Activated naive CD8-positive, alpha-beta T cell treated with anti-CD3 and anti-CD28 coated beads, Interleukin-2, amount 50 U/mL, for 24 hours (primary cell): ENCODE data around the gene RYR1.
"Not testable (repeated sequence)": the region's sequence is repeated elsewhere in the genome, so short reads cannot be mapped to it uniquely, and the experiment has no call there.

Experiments used
- ATAC-seq: fragments of 150-1000 bp; cut with Tn5 transposase; one replicate; pipeline ENCODE4 v1.10.0; 2021
- DNase-seq: peaks from one replicate; pipeline ENCODE4 v3.0.0; 2021
- H3K27ac Mint-ChIP-seq: one replicate; pipeline ENCODE4 v1.8.0; 2021; ENCODE audit warnings: mild to moderate bottlenecking, mixed read lengths
- H3K27me3 Mint-ChIP-seq: one replicate; pipeline ENCODE4 v1.8.0; 2021; ENCODE audit warnings: mixed read lengths
- H3K36me3 Mint-ChIP-seq: one replicate; pipeline ENCODE4 v1.8.0; 2021; ENCODE audit warnings: low read depth, mixed read lengths
- H3K4me1 Mint-ChIP-seq: one replicate; pipeline ENCODE4 v1.8.0; 2021; ENCODE audit warnings: mixed read lengths
- H3K4me3 Mint-ChIP-seq: one replicate; pipeline ENCODE4 v1.8.0; 2021; ENCODE audit warnings: mild to moderate bottlenecking, moderate library complexity, mixed read lengths
- H3K9me3 Mint-ChIP-seq: one replicate; pipeline ENCODE4 v1.8.0; 2021; ENCODE audit warnings: mixed read lengths

The RYR1 gene

GRCh38 chr19:38495375-38495774, 61.9 kb downstream of the RYR1 start:
- not testable (repeated sequence) for DNase-seq, H3K36me3 Mint-ChIP-seq, H3K4me3 Mint-ChIP-seq, H3K4me1 Mint-ChIP-seq, ATAC-seq, H3K9me3 Mint-ChIP-seq, H3K27ac Mint-ChIP-seq
- peaks cover 15% of the 10 kb centered on the region for H3K27me3 Mint-ChIP-seq

DNA sequence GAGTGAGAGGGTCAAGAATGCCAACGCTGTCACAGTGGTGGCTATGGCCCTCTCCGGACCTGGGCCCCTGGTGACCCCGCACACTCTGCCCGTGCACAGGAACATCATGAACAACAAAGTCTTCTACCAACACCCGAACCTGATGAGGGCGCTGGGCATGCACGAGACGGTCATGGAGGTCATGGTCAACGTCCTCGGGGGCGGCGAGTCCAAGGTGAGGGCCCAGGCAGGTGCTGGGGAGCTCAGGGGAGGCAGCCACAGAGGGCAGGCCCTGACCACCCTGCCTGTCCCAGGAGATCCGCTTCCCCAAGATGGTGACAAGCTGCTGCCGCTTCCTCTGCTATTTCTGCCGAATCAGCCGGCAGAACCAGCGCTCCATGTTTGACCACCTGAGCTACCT, 62.6 kb downstream of the RYR1 start:
- no peak for DNase-seq
- Mint-ChIP-seq H3K9me3 (peaks cover under 1% of the 10 kb centered on the region), H3K4me3 (no peak overlapping the region), H3K27me3 (peaks cover 8% of the 10 kb centered on the region), H3K27ac (peak overlapping the region; percentile 31), H3K36me3 (no peaks in the 10 kb centered on the region), H3K4me1 (no peaks in the 10 kb centered on the region)
- no peak for ATAC-seq

DNA sequence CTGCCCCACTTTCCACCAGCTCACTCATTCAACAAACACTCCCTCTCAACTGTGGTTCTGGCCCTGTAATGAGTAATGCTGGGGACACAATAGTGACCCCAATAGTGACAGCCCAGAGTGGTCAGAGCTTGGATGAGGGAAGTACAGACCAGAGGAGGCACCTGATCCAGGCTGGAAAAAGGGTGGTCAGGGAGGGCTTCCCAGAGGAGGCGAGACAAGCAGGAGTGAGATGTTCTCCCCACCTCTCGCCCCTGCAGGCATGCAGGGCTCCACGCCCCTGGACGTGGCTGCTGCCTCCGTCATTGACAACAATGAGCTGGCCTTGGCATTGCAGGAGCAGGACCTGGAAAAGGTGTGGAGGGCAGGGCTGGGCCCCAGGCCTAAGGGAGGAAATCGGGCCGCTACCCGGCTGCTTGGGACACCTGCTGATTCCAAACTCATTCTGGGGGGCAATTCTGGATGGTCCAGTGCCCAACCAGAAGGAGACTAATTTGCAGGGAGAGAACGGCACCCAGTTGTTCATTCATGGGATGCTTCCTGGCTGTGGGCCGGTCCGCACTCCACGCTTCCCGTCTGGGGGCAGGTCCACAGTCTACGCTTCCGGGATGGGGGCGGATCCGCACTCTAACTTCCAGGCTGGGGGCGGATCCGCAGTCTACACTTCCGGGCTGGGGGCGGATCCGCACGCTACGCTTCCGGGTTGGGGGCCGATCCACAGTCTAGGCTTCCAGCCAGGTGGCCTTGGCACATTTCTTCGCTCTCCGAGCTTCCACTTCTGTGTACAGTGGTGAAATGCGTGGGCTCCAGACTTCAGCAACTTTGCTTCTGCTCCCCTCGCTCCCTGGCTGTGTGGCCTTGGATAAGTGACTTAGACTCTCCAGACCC, 63.4 kb downstream of the RYR1 start:
- ATAC-seq (no peak), DNase-seq (no peak)
- Mint-ChIP-seq H3K4me1 (no peaks in the 10 kb centered on the region), H3K4me3 (no peak overlapping the region), H3K9me3 (no peaks in the 10 kb centered on the region), H3K27ac (peak overlapping the region; percentile 31), H3K36me3 (no peaks in the 10 kb centered on the region), H3K27me3 (peaks cover 4% of the 10 kb centered on the region)

- Mint-ChIP-seq H3K36me3 (no peaks in the 10 kb centered on the region), H3K27ac (no peak overlapping the region), H3K9me3 (no peaks in the 10 kb centered on the region), H3K27me3 (no peaks in the 10 kb centered on the region), H3K4me1 (no peaks in the 10 kb centered on the region), H3K4me3 (no peak overlapping the region)
- DNase-seq = no peak
- no peak for ATAC-seq
Observed at GRCh38 chr19:38497907-38498306, 64.4 kb downstream of the RYR1 start.

DNA sequence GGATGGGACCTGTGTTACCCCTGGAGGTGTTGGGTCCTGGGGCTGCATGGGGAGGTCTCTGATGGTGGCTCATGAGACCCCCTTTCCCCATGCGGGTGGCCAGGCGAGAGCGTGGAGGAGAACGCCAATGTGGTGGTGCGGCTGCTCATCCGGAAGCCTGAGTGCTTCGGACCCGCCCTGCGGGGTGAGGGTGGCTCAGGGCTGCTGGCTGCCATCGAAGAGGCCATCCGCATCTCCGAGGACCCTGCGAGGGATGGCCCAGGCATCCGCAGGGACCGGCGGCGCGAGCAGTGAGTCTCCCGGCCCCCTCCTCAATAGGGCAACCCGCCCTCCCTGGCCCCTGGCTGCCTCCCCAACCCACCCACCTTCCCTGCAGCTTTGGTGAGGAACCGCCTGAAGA, 66.0 kb downstream of the RYR1 start:
- ATAC-seq (no peak), DNase-seq (no peak)
- Mint-ChIP-seq H3K27ac (no peak overlapping the region), H3K4me1 (no peaks in the 10 kb centered on the region), H3K36me3 (no peaks in the 10 kb centered on the region), H3K9me3 (no peaks in the 10 kb centered on the region), H3K27me3 (no peaks in the 10 kb centered on the region), H3K4me3 (no peak overlapping the region)

DNA sequence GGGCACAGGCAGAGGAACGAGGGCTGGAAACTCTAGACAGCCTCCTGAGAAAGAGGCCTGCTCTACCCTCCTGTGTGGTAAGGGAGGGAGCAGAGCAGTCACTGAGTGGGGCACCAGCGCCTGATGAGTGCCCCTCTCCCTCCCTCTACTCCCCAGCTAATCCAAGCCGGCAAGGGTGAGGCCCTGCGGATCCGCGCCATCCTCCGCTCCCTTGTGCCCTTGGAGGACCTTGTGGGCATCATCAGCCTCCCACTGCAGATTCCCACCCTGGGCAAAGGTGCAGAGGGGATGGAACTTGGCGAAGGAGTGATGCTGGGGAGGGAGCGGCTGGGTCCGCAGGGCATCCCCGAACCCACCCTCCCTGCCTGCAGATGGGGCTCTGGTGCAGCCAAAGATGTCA, 67.0 kb downstream of the RYR1 start:
- Mint-ChIP-seq H3K36me3 (no peaks in the 10 kb centered on the region), H3K27ac (no peak overlapping the region), H3K4me1 (no peaks in the 10 kb centered on the region), H3K27me3 (no peaks in the 10 kb centered on the region), H3K9me3 (no peaks in the 10 kb centered on the region), H3K4me3 (no peak overlapping the region)
- DNase-seq (no peak), ATAC-seq (peak; percentile 37)

- no peak overlapping the region for H3K27ac Mint-ChIP-seq
- H3K4me3 Mint-ChIP-seq = no peak overlapping the region
- ATAC-seq (no peak), DNase-seq (no peak)
- no peaks in the 10 kb centered on the region for H3K9me3 Mint-ChIP-seq
- H3K27me3 Mint-ChIP-seq = no peaks in the 10 kb centered on the region
- no peaks in the 10 kb centered on the region for H3K36me3 Mint-ChIP-seq
- H3K4me1 Mint-ChIP-seq = peaks cover 4% of the 10 kb centered on the region
Observed at GRCh38 chr19:38502410-38503076, 69.1 kb downstream of the RYR1 start.

DNA sequence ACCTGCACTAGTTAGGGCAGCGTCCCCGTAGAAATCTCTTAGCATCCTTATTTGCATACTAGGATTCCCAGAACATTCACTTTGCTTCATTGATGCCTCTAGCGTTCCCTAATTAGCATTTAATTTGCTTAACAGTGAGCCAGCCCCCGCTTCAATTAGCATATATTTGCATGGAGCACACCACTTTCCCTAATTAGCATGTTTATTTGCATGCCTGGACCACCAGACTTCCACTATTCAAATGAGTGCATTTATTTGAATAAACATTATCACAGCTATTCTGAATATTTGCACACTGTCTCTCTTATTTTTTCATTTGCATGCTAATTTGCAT, 69.6 kb downstream of the RYR1 start:
- Mint-ChIP-seq H3K27ac (no peak overlapping the region), H3K4me3 (no peak overlapping the region), H3K27me3 (no peaks in the 10 kb centered on the region), H3K36me3 (no peaks in the 10 kb centered on the region), H3K9me3 (no peaks in the 10 kb centered on the region), H3K4me1 (peaks cover 4% of the 10 kb centered on the region)
- DNase-seq (no peak), ATAC-seq (no peak)

DNA sequence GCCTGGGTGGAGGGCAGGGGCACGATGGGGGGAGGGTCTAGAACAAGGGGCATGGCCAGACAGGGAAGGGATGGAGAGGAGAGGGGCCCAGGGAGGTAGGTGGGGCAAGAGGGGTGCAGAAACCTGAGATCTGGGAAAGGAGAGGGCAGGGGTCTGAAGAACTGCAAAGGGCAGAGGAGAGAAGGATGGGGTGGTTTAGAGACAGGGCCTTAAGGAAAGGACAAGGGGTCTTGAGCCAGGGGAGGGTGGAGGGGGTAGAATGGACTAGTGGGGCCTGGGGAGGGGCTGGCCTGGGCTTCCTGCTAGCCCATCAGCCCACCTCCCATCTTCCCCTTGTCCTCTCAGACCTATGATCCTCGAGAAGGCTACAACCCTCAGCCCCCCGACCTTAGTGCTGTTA, 72.5 kb downstream of the RYR1 start:
- no peaks in the 10 kb centered on the region for H3K36me3 Mint-ChIP-seq
- H3K27ac Mint-ChIP-seq = no peak overlapping the region
- no peaks in the 10 kb centered on the region for H3K9me3 Mint-ChIP-seq
- DNase-seq (no peak), ATAC-seq (no peak)
- H3K4me1 Mint-ChIP-seq = peaks cover 4% of the 10 kb centered on the region
- H3K4me3 Mint-ChIP-seq = no peak overlapping the region
- peaks cover 4% of the 10 kb centered on the region for H3K27me3 Mint-ChIP-seq

DNA sequence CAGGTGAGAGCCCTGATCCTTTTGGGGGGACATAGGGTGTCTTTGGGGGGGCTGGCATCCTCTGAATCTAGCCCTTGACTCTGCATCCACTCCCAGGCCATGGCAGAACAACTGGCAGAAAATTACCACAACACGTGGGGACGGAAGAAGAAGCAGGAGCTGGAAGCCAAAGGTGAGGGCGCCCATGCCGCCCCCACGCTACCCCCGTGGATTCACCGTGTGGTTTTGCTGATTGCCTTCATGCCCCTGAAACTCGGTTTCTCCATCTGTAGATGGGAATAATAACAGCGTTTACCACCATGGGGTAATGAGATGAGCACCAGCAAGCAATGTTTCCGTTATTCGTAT, 72.9 kb downstream of the RYR1 start:
- peaks cover 6% of the 10 kb centered on the region for H3K27me3 Mint-ChIP-seq
- DNase-seq (no peak), ATAC-seq (no peak)
- H3K9me3 Mint-ChIP-seq = no peaks in the 10 kb centered on the region
- H3K4me3 Mint-ChIP-seq = no peak overlapping the region
- no peaks in the 10 kb centered on the region for H3K36me3 Mint-ChIP-seq
- H3K27ac Mint-ChIP-seq = no peak overlapping the region
- H3K4me1 Mint-ChIP-seq = peaks cover 4% of the 10 kb centered on the region

GRCh38 chr19:38506723-38507550, 73.4 kb downstream of the RYR1 start:
- ATAC-seq (peak; percentile 67), DNase-seq (peak; percentile 88)
- no peak overlapping the region for H3K27ac Mint-ChIP-seq
- no peaks in the 10 kb centered on the region for H3K36me3 Mint-ChIP-seq
- no peak overlapping the region for H3K4me3 Mint-ChIP-seq
- no peaks in the 10 kb centered on the region for H3K9me3 Mint-ChIP-seq
- peaks cover 4% of the 10 kb centered on the region for H3K4me1 Mint-ChIP-seq
- H3K27me3 Mint-ChIP-seq = peaks cover 8% of the 10 kb centered on the region

GRCh38 chr19:38507551-38508127, 74.1 kb downstream of the RYR1 start:
- no peak overlapping the region for H3K27ac Mint-ChIP-seq
- DNase-seq (no peak), ATAC-seq (no peak)
- peaks cover 8% of the 10 kb centered on the region for H3K27me3 Mint-ChIP-seq
- no peak overlapping the region for H3K4me3 Mint-ChIP-seq
- H3K36me3 Mint-ChIP-seq = no peaks in the 10 kb centered on the region
- no peaks in the 10 kb centered on the region for H3K9me3 Mint-ChIP-seq
- H3K4me1 Mint-ChIP-seq = peaks cover 4% of the 10 kb centered on the region

- Mint-ChIP-seq H3K36me3 (no peaks in the 10 kb centered on the region), H3K4me3 (no peak overlapping the region), H3K9me3 (no peaks in the 10 kb centered on the region), H3K27ac (no peak overlapping the region), H3K27me3 (peaks cover 8% of the 10 kb centered on the region), H3K4me1 (peaks cover 8% of the 10 kb centered on the region)
- no peak for ATAC-seq
- DNase-seq = no peak
Observed at GRCh38 chr19:38508507-38508906, 75.0 kb downstream of the RYR1 start.

GRCh38 chr19:38509027-38509426, 75.5 kb downstream of the RYR1 start:
- Mint-ChIP-seq H3K36me3 (no peaks in the 10 kb centered on the region), H3K27me3 (peaks cover 8% of the 10 kb centered on the region), H3K27ac (no peak overlapping the region), H3K9me3 (no peaks in the 10 kb centered on the region), H3K4me3 (no peak overlapping the region), H3K4me1 (peaks cover 12% of the 10 kb centered on the region)
- DNase-seq (no peak), ATAC-seq (no peak)
